Measurements from ENCODE around the gene PDPK1.

Gene PDPK1

GRCh38 chr16:2507052-2507659 is 30.7 kb upstream of the PDPK1 start:
- no peak for DNase-seq (ENCODE audit: low read depth, low spot score)

DNA sequence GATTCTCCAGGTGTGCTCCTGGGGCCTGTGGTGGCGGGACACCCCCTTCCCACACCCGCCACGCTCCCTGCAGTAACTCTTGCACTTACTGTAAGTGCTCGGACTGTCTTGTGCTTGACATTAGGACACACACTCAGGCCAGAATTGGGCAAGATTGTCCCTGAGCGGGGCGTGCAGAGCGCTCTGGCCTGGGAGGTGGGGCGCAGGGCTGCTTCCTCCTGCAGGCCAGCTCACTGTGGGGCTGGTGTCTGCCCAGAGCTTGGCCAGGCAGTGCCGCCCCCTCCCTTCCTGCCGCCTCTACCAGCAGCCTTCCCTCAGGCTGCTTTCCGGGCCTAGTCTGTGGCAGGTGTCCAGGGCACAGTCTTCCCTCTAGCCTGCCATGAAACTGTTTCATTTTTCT is 30.2 kb upstream of the PDPK1 start:
- no peak for DNase-seq (ENCODE audit: low read depth, low spot score)

DNA sequence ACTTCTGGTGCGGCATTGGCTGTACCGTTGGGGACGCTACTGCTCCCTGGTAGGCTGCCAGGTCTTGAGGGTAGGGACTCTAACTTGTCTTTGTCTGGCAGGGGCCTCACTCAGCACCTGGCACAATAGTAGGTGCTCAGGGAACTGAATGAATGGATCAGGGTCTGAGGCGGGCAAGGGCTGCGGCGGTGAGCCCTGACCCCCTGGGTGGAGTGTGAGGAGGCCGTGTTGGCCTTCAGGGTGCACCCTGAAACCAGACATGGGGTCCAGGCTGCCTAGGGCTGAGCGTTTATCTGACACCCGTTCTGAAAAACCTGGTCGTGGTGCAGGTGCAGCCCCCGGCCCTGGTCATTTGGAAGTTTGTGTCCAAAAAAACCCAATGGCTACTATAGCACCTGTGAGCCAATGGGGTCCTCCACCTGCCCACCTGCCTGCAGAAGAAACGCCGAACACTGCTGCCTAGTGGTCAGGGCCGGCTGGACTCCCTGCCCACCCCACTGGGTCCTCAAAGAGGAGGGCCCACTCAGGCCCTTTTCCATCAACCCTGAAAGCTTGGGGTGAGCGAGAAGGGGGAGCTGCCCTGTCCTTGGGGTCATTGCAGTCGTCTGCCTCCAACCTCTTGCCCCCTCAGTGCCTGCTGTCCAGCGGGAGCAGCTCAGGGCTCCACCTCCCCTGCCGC is 29.0 kb upstream of the PDPK1 start:
- no peak for DNase-seq (ENCODE audit: low read depth, low spot score)

DNA sequence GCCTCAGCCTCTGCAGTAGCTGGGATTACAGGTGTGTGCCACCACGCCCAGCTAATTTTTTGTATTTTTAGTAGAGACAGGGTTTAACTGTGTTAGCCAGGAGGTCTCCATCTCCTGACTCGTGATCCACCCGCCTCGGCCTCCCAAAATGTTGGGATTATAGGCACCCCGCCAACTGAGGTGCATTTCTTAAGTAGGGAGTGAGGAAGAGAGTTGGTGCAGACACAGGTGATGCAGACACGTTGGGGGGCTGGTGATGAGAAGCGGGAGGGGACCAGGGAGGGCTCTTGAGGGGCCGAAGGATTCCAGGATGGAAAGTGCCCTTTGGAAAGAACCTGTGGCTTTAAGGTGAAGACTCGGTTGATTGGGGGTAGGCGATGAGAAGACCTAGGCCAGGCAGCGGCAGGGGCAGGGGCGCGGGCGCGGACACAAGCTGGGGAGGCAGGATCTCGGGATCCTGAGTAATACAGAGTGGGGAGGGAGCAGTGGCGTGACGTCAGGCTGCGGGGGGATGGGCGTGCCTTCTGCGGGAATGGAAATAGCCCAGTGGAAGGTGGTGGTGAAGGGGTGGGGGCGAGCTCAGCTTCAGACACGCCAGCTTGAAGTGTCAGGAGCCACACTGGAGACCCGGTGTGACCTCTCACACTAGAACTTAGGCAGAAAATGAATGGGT is 26.6 kb upstream of the PDPK1 start:
- peak; percentile 74 for DNase-seq (ENCODE audit: low read depth, low spot score)

- DNase-seq (ENCODE audit: low read depth, low spot score): no peak
These were observed 25.7 kb upstream of the PDPK1 start for GRCh38 chr16:2511996-2512734.

GRCh38 chr16:2512735-2513404 is 25.0 kb upstream of the PDPK1 start:
- DNase-seq (ENCODE audit: low read depth, low spot score): no peak

DNA sequence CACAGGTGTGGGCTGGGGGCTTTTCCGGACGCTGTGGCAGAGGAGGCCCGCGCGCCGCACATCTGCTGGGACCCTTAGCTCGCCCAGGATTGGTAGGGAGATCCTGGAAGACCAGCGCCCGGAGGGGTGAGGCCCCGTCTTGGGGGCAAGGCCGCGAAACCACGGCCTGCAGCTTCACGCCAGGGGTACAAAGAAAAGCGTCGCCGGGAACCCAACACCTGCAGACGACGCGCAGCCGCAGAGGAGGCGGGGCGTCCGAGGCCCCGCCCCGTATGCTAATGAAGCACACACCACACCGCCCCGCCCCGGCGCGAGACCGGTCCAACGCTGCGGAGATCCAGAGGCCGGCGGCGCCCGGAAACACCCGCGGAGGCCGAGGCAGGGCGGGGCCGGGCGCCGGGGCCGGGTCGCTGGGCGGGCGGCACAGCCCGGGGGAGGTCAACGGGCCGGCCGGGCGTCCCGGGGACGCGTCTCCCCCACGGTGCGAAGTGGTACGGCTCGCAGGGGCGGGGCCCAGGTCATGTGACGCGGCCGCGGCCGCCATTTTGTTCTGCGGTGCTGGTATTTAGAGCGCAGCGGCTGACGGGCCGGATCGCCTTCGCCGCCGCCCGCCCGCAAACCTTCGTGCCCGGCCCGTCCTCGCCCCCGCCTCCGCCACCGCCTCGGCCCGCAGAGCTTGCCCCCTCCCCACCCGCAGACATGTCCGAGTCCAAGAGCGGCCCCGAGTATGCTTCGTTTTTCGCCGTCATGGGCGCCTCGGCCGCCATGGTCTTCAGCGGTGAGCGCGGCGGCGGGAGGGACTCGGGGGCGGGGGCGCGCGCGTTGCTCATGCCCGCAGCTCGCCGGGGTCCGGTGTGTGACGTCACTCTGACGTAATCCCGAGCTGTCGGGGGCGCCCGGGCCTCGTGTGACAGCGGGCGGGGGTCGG is 24.2 kb upstream of the PDPK1 start, which contains the start of gene ATP6V0C:
Gene ATP6V0C (plus strand): TSS at position 548 of the 928 bp plus-strand sequence. CDS start 152 bp downstream, at position 700.
- peak; percentile 95 for DNase-seq (ENCODE audit: low read depth, low spot score)

DNA sequence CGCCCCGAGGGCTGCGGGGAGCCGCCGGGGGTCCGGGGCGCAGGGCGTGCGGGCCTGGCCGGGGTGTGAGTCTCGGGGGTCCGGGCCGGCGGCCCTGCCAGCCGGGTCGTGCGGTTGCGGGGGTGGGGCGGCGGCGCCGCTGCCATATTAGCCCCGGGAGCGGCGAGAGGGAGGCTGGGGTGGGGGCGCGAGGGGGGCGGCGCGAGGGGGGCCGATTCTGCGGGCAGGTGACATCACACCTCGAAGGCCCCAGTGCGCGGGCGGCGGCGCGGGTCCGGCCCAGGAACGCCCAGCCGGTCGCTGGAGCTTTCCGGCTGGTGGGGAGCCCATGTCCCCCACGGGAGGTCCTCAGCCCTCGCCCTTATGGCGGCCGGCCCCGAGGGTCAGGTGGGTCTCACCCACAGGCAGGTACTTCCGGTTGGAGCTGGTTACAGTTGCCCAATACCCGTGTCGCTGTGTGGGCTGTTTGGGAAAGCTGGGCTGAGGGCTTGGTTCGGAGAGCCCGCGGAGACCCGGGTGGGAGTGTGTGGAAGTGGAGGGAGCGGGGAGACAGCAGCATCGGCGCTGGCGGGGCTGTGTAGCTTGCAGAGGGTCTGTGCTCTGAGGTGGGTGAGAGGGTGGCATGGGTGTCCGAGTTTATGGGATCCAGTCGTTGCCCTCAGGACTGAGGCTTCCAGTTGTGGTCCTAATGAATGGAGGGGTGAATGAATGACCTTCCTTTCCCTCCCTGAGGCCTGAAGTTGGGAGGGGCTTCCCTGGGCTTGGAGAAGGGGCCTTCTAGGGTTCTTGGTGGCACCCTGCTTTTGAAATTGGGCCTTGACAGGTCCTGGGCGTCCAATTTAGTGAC is 23.3 kb upstream of the PDPK1 start:
- peak; percentile 38 for DNase-seq (ENCODE audit: low read depth, low spot score)

GRCh38 chr16:2515180-2515851 is 22.5 kb upstream of the PDPK1 start:
- DNase-seq (ENCODE audit: low read depth, low spot score): no peak

- no peak for DNase-seq (ENCODE audit: low read depth, low spot score)
These were observed 21.2 kb upstream of the PDPK1 start for GRCh38 chr16:2516391-2517240.

GRCh38 chr16:2517954-2518605 is 19.7 kb upstream of the PDPK1 start:
- no peak for DNase-seq (ENCODE audit: low read depth, low spot score)

GRCh38 chr16:2518823-2519710 is 18.8 kb upstream of the PDPK1 start:
- DNase-seq (ENCODE audit: low read depth, low spot score): no peak

DNA sequence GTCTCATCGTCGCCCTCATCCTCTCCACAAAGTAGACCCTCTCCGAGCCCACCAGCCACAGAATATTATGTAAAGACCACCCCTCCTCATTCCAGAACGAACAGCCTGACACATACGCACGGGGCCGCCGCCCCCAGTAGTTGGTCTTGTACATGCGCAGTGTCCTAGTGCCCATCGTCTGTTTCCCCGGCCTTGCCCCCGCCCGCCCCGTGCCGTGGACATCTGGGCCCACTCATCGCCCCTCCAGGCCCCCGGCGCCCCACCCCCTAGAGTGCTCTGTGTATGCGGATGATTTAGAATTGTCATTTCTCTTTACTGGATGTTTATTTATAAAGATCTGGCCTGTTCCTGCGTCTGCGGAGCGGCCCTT is 18.1 kb upstream of the PDPK1 start:
- DNase-seq (ENCODE audit: low read depth, low spot score): no peak

DNA sequence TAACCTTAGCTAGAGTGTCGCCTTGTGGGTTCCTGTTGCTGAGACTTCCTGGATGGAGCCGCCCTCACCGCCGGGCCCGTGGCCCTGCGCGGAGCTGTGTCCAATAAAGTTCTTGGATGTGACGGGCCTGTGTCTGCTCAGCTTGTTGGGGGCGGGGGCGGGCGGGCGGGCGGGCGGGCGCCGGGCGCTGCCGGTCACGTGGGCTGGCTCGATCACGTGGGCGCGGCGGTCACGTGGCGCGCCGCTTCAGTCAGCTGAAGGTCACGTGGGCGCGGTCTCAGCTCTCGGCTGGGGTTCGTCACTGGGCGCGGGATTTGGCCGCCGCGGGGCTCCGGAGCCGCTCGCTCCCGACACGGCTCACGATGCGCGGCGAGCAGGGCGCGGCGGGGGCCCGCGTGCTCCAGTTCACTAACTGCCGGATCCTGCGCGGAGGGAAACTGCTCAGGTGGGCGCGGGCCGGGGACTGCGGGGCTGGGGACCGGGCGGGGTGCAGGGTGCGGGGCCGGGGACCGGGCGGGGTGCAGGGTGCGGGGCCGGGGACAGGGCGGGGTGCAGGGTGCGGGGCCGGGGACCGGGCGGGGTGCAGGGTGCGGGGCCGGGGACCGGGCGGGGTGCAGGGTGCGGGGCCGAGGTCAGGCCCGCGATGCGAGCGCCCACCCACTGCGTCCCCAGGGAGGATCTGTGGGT is 17.6 kb upstream of the PDPK1 start, which contains the start of gene AMDHD2:
Gene AMDHD2 (plus strand): TSS at position 275 of the 687 bp plus-strand sequence. CDS start 88 bp downstream, at position 363.
- peak; percentile 96 for DNase-seq (ENCODE audit: low read depth, low spot score)

GRCh38 chr16:2520784-2521531 is 16.9 kb upstream of the PDPK1 start:
- peak; percentile 46 for DNase-seq (ENCODE audit: low read depth, low spot score)

Measured in astrocyte of the hippocampus (primary cell).